Stimulated activated CD8-positive, alpha-beta memory T cell treated with anti-CD3 and anti-CD28 coated beads, Interleukin-7, amount 100 ng/mL, for 24 hours (primary cell): ENCODE measurements around the gene SNUPN.
"Not testable (repeated sequence)": the region's sequence is repeated elsewhere in the genome, so short reads cannot be mapped to it uniquely, and the experiment has no call there.

Source experiments
- DNase-seq: peaks from one replicate; pipeline ENCODE4 v3.0.0-alpha.2; 2020; ENCODE audit warnings: low read depth

The SNUPN gene

GRCh38 chr15:75637245-75638009 is 11.9 kb upstream of the SNUPN start:
- no peak for DNase-seq

GRCh38 chr15:75636026-75636425 is 10.5 kb upstream of the SNUPN start:
- DNase-seq: no peak

- not testable (repeated sequence) for DNase-seq
These were observed 8.4 kb upstream of the SNUPN start for GRCh38 chr15:75633922-75634321.

GRCh38 chr15:75631935-75632334 is 6.4 kb upstream of the SNUPN start:
- DNase-seq: no peak

- DNase-seq: no peak
These were observed 3.0 kb downstream of the SNUPN start for GRCh38 chr15:75622505-75622904.

GRCh38 chr15:75620841-75621391 is 4.6 kb downstream of the SNUPN start:
- no peak for DNase-seq

- no peak for DNase-seq
These were observed 5.3 kb downstream of the SNUPN start for GRCh38 chr15:75620058-75620820.

GRCh38 chr15:75616766-75617165 is 8.8 kb downstream of the SNUPN start:
- DNase-seq: no peak

GRCh38 chr15:75606711-75607699 is 18.5 kb downstream of the SNUPN start:
- DNase-seq: no peak

GRCh38 chr15:75606026-75606425 is 19.5 kb downstream of the SNUPN start:
- DNase-seq: no peak

GRCh38 chr15:75599401-75599800 is 26.1 kb downstream of the SNUPN start:
- no peak for DNase-seq

- no peak for DNase-seq
These were observed 27.2 kb downstream of the SNUPN start for GRCh38 chr15:75598361-75598760.

- DNase-seq: no peak
These were observed 27.7 kb downstream of the SNUPN start for GRCh38 chr15:75597667-75598341.

- no peak for DNase-seq
These were observed 28.7 kb downstream of the SNUPN start for GRCh38 chr15:75596703-75597345.

GRCh38 chr15:75594276-75594675 is 31.2 kb downstream of the SNUPN start:
- no peak for DNase-seq

- no peak for DNase-seq
These were observed 33.7 kb downstream of the SNUPN start for GRCh38 chr15:75591655-75592364.

GRCh38 chr15:75590239-75590638 is 35.3 kb downstream of the SNUPN start:
- DNase-seq: no peak

- no peak for DNase-seq
These were observed 36.5 kb downstream of the SNUPN start for GRCh38 chr15:75589071-75589470.

GRCh38 chr15:75586422-75586821 is 39.1 kb downstream of the SNUPN start:
- DNase-seq: not testable (repeated sequence)

GRCh38 chr15:75584121-75584520 is 41.4 kb downstream of the SNUPN start:
- DNase-seq: no peak
